Astrocyte (in vitro differentiated cells and primary cell): ENCODE measurements around the gene CD247. TPM values are rescaled to one million over a fixed set of nuclear protein-coding genes. Genes with fewer than 3 reads are reported as not detected.

Source experiments
- DNase-seq: peaks from one replicate; pipeline ENCODE4 v3.0.0-alpha.2; 2010; ENCODE audit warnings: low read depth
- FAIRE-seq: peaks from 2 replicates; lab custom pipeline; 2011; peaks lifted over from hg19 to GRCh38; lab: Jason Lieb, UNC
- H2AFZ ChIP-seq: 2 replicates; pipeline ENCODE4 v1.6.0; 2012; ENCODE audit warnings: low read depth, low read length, inconsistent platforms
- H3K27ac ChIP-seq: 2 replicates; pipeline ENCODE4 v1.5.1; 2011; ENCODE audit warnings: low read depth, low read length, inconsistent platforms
- H3K27me3 ChIP-seq: 2 replicates; pipeline ENCODE4 v1.6.0; 2011; ENCODE audit warnings: low read length, inconsistent platforms; ENCODE audit not compliant: insufficient read depth
- H3K36me3 ChIP-seq: 2 replicates; pipeline ENCODE4 v1.5.1; 2011; ENCODE audit warnings: low read length, inconsistent platforms; ENCODE audit not compliant: insufficient read depth
- H3K4me1 ChIP-seq: 2 replicates; pipeline ENCODE4 v1.5.1; 2011; ENCODE audit warnings: low read length, inconsistent platforms; ENCODE audit not compliant: insufficient read depth
- H3K4me2 ChIP-seq: 2 replicates; pipeline ENCODE4 v1.6.0; 2012; ENCODE audit warnings: low read length, inconsistent platforms
- H3K4me3 ChIP-seq: 2 replicates; pipeline ENCODE4 v1.5.1; 2011; ENCODE audit warnings: low read depth, mild to moderate bottlenecking, low read length, inconsistent platforms; ENCODE audit not compliant: insufficient read depth
- H3K79me2 ChIP-seq: 2 replicates; pipeline ENCODE4 v1.6.0; 2012; ENCODE audit warnings: mild to moderate bottlenecking, low read length, inconsistent platforms; ENCODE audit not compliant: insufficient read depth
- H3K9ac ChIP-seq: 2 replicates; pipeline ENCODE4 v1.6.0; 2012; ENCODE audit warnings: mild to moderate bottlenecking, low read length, inconsistent platforms
- H3K9me3 ChIP-seq: 2 replicates; pipeline ENCODE4 v1.5.1; 2012; ENCODE audit warnings: low read depth, mild to moderate bottlenecking, low read length, inconsistent platforms; ENCODE audit not compliant: insufficient read depth
- H4K20me1 ChIP-seq: 2 replicates; pipeline ENCODE4 v1.6.0; 2012; ENCODE audit warnings: low read length, inconsistent platforms; ENCODE audit not compliant: insufficient read depth
- H3K27ac Mint-ChIP-seq: one replicate; pipeline ENCODE4 v1.8.0; 2021; ENCODE audit warnings: mild to moderate bottlenecking, mixed read lengths; ENCODE audit not compliant: unreplicated experiment
- H3K27me3 Mint-ChIP-seq: one replicate; pipeline ENCODE4 v1.8.0; 2021; ENCODE audit warnings: low read depth, mixed read lengths; ENCODE audit not compliant: unreplicated experiment
- H3K36me3 Mint-ChIP-seq: one replicate; pipeline ENCODE4 v1.8.0; 2021; ENCODE audit warnings: low read depth, mixed read lengths; ENCODE audit not compliant: unreplicated experiment
- H3K4me1 Mint-ChIP-seq: one replicate; pipeline ENCODE4 v1.8.0; 2021; ENCODE audit warnings: low read depth, mixed read lengths; ENCODE audit not compliant: unreplicated experiment
- H3K4me3 Mint-ChIP-seq: one replicate; pipeline ENCODE4 v1.8.0; 2021; ENCODE audit warnings: mild to moderate bottlenecking, moderate library complexity, mixed read lengths; ENCODE audit not compliant: unreplicated experiment
- H3K9me3 Mint-ChIP-seq: one replicate; pipeline ENCODE4 v1.8.0; 2021; ENCODE audit warnings: mild to moderate bottlenecking, mixed read lengths; ENCODE audit not compliant: unreplicated experiment
- EZH2 ChIP-seq: IDR thresholded peaks from 2 replicates; pipeline ENCODE4 v1.6.1; 2012; ENCODE audit warnings: mild to moderate bottlenecking, low read length, inconsistent platforms; ENCODE audit not compliant: insufficient read depth
- total RNA-seq: library from RNA; stranded (reverse); gene quantifications from 2 replicates; pipeline ENCODE4 v1.2.1, GENCODE V29; 2021
- TF ChIP-seq, protein P1 (sequence below): IDR thresholded peaks from 2 replicates; pipeline ENCODE4 v1.5.1; 2011; ENCODE audit warnings: low read depth, mild to moderate bottlenecking, inconsistent platforms, low read length, moderate library complexity; ENCODE audit not compliant: insufficient read depth

The CD247 gene
- total RNA-seq, 1 donor from 2014 or later = not detected

DNA sequence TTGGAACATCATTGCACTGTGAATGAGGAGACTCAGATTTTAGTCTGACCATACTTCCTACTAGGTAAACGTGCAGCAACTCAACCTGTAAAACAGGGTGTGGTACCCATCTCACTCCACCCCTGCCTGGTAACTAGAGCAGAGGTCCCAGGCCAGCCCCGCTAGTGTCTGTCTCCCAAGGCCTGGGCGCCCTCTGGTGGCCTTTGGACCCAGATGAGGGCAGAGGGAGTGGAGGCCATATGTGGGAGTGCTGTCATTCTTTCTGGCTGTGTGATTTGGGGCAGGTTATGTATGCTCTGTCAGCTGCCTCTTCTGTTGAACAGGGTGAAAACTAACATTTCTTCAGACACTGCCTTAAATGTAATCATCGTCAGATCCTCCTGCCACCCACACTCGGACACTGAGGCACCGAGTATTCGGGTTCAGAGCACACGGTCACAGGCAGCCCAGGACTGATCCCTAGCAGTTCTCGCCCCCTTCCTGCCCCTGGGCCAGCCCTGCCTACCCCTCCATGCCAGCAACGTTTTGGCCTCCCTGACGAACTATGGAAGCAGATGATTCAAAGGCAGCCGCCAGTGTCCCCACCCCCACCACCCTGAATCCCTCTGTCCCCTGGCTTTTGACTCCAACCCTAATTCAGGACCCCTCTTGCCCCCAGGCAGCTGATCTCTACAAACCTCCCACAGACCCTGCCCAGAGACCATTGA, 76.0 kb downstream of the CD247 start:
- Histone ChIP-seq H3K4me1 (peaks cover 5% of the 10 kb centered on the region), H3K4me2 (no peak overlapping the region), H3K4me3 (no peak overlapping the region), H2AFZ (no peak overlapping the region), H3K9me3 (no peaks in the 10 kb centered on the region), H3K36me3 (no peaks in the 10 kb centered on the region), H3K9ac (no peak overlapping the region), H4K20me1 (no peaks in the 10 kb centered on the region), H3K27ac (no peak overlapping the region), H3K79me2 (no peaks in the 10 kb centered on the region), H3K27me3 (peaks cover 7% of the 10 kb centered on the region)
- no peaks in the 10 kb centered on the region for H3K4me1 Mint-ChIP-seq
- DNase-seq (peak; percentile 30), FAIRE-seq (no peak)
- H3K27me3 Mint-ChIP-seq = peaks cover 70% of the 10 kb centered on the region
- TF ChIP-seq EZH2 = no peak
- TF ChIP-seq, protein P1, sequence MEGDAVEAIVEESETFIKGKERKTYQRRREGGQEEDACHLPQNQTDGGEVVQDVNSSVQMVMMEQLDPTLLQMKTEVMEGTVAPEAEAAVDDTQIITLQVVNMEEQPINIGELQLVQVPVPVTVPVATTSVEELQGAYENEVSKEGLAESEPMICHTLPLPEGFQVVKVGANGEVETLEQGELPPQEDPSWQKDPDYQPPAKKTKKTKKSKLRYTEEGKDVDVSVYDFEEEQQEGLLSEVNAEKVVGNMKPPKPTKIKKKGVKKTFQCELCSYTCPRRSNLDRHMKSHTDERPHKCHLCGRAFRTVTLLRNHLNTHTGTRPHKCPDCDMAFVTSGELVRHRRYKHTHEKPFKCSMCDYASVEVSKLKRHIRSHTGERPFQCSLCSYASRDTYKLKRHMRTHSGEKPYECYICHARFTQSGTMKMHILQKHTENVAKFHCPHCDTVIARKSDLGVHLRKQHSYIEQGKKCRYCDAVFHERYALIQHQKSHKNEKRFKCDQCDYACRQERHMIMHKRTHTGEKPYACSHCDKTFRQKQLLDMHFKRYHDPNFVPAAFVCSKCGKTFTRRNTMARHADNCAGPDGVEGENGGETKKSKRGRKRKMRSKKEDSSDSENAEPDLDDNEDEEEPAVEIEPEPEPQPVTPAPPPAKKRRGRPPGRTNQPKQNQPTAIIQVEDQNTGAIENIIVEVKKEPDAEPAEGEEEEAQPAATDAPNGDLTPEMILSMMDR = peak; percentile 67
- H3K9me3 Mint-ChIP-seq = peaks cover 3% of the 10 kb centered on the region
- H3K4me3 Mint-ChIP-seq = no peak overlapping the region
- H3K36me3 Mint-ChIP-seq = peaks cover 2% of the 10 kb centered on the region
- no peak overlapping the region for H3K27ac Mint-ChIP-seq

DNA sequence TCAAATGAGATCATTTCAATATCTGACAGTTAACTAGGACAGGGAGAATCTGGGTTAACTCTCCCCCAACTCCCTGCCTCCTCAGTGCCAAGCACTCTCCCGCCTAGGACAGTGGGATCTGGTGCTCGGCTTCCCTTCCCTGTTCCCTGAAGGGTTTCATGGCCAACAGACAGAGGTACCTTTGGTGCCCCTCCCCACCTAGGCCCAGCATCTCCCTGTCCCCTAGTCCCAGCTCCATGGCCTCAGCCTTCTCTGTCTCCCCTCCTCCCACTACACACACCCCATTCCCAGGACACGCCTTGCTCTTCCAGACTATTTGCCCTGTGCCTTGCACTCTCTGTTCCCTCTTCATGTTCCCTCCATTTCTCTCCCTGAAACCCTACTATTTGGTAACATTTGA, 77.1 kb downstream of the CD247 start:
- Histone ChIP-seq H4K20me1 (no peaks in the 10 kb centered on the region), H3K27me3 (peaks cover 8% of the 10 kb centered on the region), H3K4me3 (no peak overlapping the region), H3K4me1 (peaks cover 5% of the 10 kb centered on the region), H3K27ac (no peak overlapping the region), H3K36me3 (no peaks in the 10 kb centered on the region), H3K79me2 (no peaks in the 10 kb centered on the region), H3K4me2 (no peak overlapping the region), H3K9me3 (no peaks in the 10 kb centered on the region), H2AFZ (no peak overlapping the region), H3K9ac (no peak overlapping the region)
- peak overlapping the region; percentile 53 for H3K27ac Mint-ChIP-seq
- FAIRE-seq (no peak), DNase-seq (no peak)
- peaks cover 68% of the 10 kb centered on the region for H3K27me3 Mint-ChIP-seq
- TF ChIP-seq, protein P1 = no peak
- no peak overlapping the region for H3K4me3 Mint-ChIP-seq
- H3K36me3 Mint-ChIP-seq = peaks cover 2% of the 10 kb centered on the region
- H3K4me1 Mint-ChIP-seq = no peaks in the 10 kb centered on the region
- peaks cover 5% of the 10 kb centered on the region for H3K9me3 Mint-ChIP-seq

DNA sequence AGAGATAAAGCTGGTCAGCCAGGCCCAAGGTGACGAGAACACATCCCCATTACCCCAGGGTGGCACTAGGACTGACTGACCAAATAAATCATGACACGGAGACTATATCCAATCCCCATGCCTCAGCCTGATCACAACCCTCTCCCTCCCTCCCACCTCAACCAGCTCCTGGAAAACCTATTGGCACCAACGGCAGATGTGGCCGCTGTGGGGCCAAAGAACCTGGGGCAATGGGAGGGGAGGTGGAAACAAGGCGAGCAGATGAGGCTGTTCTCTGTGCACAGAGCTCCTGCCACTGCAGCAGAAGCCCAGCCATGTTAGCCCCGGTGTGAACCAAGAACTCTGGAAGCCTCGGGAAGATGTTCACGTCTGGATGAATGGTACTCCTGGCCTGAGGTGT, 77.6 kb downstream of the CD247 start:
- H3K79me2 ChIP-seq = no peaks in the 10 kb centered on the region
- Mint-ChIP-seq H3K36me3 (peaks cover 2% of the 10 kb centered on the region), H3K4me1 (no peaks in the 10 kb centered on the region), H3K4me3 (no peak overlapping the region), H3K27me3 (peaks cover 67% of the 10 kb centered on the region), H3K9me3 (peaks cover 8% of the 10 kb centered on the region), H3K27ac (no peak overlapping the region)
- no peak overlapping the region for H3K27ac ChIP-seq
- FAIRE-seq (no peak), DNase-seq (no peak)
- H3K4me3 ChIP-seq = no peak overlapping the region
- no peaks in the 10 kb centered on the region for H3K36me3 ChIP-seq
- no peaks in the 10 kb centered on the region for H4K20me1 ChIP-seq
- H3K4me2 ChIP-seq = no peak overlapping the region
- no peak for TF ChIP-seq EZH2
- TF ChIP-seq, protein P1 = no peak
- H3K27me3 ChIP-seq = peaks cover 10% of the 10 kb centered on the region
- peaks cover 5% of the 10 kb centered on the region for H3K4me1 ChIP-seq
- H3K9me3 ChIP-seq = no peaks in the 10 kb centered on the region
- no peak overlapping the region for H3K9ac ChIP-seq
- no peak overlapping the region for H2AFZ ChIP-seq
